ENCODE measurements around the gene NFE2.
"Not testable (repeated sequence)": the region's sequence is repeated elsewhere in the genome, so short reads cannot be mapped to it uniquely, and the experiment has no call there.

NFE2 gene

DNA sequence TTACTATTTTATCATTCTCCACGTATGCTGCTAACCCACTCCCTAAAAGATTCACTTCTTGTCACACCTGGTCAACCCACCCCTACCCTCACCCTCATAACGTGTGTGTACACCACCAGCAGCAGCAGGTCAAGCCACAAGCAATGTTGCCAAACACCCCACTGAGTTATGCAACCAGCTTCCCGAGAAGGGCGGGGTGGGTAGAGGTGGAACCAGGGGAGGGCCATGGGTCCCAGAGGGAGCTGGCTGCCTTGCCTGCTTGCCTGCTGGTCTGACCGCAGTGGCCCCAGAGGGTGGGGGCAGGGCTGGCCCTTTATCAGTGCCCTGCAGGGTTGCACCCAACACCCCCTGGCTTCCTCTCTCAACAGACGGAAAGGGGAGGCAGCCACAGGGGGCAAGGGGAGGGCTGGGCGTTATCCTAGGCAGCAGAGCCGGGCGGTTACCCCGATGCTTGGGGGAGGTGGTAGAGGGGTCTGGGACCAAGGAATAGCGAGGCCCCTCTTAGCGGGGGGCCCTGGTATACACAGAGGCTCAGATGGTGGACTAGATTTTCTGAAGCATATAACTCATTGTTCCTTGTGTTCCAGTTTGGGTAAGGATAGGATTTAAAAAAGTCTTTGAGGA lies 3.5 kb upstream of the NFE2 start:
- DNase-seq, result no peak

DNA sequence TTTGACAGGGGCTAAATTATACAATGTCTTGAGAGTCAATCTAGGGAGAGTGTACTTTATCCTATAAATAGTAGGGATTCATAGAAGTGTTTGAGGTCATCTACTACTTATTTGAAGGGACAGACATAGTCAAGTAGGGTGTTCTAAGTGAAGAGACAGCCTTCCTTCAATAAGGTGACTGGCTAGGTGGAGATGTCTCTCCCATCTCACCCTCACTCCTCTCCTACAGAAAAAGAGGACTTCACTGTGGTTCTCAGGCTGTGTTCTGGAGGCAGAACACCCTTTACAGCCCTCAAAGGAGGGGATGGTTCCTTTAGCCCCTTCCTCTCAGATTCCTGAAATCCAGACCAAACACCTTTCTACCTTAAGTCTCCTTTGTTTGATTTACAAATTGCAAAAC lies 2.8 kb upstream of the NFE2 start:
- no peak for DNase-seq

DNA sequence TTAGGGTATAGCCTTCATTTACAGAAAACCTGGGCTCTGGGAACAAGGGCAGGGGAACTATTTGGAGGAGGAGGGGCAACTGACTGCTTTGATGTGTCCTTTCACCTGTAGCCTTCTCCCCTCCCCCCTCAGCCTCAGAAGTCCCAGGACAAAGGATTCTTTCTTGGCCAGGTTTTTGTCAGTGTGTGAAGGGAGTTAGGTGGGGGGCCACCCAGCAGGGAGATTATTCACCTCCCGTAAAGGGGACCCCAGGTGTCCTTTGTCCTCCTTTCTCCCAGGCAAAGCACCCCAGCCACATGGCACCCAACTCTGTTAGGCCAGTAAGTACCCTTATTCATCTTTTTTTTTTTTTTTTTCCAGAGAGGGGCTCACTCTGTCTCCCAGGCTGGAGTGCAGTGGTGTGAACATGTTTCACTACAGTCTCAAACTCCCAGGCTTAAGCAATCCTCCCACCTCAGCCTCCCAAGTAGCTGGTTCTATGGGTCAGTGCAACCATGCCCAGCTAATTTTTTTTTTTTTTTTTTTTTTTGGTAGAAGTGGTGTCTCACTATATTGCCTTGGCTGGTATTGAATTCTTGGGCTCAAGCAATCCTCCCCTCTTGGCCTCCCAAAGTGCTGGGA lies 723 bp upstream of the NFE2 start:
- no peak for DNase-seq

DNA sequence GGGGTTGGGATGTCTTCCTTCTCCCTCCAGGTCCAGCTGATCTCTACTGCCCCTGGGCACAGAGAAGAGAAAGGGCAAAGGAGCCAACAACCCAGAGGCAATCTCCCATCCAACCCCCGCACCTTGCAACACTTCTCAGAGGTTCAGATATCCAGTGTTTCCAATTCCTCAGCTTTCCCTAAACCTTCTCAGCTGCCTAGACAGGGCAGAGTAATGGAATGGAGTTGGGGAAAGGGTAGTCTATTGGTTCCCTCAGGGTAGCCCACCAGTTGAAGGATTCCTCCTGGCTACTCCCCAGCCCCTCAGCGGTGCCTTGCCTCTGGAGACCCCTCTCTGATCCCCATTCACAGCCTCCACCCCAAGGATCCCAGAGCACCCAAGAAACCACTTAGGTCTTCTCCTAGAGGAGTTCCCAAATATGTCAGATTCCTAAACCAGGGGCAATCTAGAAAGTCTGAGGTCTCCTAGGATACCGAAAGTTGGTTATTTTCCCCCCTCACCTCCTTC lies 537 bp downstream of the NFE2 start:
- DNase-seq, result no peak

DNA sequence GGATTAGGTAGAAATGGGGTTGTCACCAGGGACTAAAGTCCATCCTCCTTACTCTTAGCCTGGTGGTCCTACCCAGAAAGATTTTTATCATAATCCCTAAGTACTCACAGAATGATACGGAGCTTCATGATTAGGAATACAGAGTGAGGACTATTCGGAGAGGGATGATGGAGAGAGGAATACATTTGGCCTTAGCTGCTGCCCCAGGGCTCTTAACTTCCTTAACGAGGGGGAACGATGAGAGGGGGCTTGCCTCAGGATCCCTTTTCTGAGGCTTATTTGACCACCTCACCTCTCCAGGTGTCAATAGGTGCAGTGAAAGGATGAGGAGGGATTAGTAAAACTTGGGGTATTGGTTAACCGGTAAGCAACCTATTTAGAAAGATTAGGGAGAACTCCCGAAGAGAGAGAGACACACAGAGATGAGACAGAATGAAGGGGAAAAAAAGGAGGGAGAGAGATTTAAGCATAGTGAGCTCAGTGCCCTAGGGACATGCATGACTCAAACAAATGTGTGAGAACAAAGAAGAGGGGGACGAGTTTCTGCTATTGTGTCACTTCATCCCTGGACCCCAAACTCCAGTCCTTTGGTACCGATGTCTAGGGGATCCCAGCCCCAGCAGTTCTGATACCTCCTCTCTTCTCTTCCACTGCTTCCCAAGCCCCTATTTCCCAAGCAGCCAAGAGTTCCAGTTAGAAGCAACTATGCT lies 1.1 kb downstream of the NFE2 start:
- DNase-seq, result no peak

DNA sequence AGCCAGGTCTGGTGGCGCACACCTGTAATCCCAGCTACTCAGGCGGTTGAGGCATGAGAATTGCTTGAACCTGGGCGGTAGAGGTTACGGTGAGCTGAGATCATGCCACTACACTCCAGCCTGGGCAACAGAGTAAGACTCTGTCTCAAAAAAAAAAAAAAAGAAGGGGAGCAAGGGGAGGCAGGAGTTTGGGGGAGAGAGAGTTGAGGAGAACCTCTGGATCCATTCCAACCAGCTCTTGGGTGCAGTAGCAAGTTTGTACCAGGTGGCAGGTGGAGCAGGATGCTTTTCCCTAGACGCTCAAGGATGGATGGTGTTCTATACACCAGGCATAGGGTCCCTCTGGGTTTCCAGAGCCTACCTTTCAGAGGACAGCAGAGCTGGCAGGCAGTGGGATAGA lies 1.9 kb downstream of the NFE2 start:
- no peak for DNase-seq

DNA sequence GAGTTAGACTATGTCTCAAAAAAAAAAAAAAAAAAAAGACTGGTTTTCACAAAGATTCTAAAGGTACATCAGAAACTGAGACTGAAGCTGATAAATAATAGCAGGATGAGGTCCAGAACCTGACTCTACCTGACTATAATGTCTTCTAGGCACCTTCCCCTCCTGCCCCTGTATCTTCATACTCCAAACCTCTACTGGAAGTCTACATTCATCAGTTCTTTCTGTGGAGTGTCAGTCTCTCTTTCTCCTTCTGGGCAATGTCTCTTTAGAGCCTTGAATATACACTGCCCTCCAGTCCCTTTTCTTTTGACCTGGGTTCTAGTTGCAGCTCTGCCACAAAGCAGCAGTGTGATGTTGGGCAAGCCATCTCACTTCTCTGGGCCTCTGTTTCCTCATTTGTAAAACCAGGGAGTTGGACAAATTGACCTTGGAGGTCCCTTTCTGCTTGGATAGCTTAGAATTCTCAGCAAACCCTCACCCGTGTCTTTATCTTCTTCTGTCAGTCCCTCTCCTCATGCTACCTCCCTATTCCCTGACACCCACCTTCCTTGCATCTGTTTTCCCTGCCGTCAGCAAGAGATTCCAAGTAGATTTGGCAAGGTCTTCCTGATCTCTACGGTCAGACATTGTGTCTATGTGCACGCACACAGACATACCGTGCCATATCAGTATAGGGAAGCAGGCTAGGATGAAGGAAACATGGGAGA lies 4.3 kb downstream of the NFE2 start:
- no peak for DNase-seq

DNA sequence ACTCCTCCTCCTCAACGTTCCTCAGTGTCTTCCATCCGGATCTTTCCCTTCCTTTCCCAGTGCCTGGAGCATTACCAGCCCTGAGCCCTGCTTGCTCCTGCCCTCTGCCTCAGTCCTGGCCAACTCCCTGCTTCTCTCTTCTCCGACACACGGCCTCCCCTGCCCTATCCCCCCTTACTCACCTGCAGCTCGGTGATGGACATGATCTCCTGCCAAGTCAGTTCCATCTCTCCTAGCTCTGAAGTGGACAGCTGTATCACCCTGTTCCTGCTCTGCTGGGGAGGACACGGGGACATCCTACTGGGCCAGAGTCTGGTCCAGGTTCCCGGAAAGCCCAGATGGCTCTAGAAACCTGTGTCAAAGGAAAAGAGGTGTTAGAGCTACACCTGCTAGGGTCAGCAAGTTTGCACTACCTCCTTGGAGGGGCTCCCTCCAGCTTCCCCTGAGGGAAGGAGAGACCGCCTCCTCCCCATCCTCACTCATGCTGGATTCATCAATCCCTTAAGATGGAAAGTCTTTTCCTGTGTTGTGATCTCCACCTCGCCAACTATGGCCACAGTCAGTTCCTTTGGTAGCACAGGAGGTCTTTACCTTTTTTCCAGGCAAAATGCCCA lies 5.8 kb downstream of the NFE2 start:
- no peak for DNase-seq

DNA sequence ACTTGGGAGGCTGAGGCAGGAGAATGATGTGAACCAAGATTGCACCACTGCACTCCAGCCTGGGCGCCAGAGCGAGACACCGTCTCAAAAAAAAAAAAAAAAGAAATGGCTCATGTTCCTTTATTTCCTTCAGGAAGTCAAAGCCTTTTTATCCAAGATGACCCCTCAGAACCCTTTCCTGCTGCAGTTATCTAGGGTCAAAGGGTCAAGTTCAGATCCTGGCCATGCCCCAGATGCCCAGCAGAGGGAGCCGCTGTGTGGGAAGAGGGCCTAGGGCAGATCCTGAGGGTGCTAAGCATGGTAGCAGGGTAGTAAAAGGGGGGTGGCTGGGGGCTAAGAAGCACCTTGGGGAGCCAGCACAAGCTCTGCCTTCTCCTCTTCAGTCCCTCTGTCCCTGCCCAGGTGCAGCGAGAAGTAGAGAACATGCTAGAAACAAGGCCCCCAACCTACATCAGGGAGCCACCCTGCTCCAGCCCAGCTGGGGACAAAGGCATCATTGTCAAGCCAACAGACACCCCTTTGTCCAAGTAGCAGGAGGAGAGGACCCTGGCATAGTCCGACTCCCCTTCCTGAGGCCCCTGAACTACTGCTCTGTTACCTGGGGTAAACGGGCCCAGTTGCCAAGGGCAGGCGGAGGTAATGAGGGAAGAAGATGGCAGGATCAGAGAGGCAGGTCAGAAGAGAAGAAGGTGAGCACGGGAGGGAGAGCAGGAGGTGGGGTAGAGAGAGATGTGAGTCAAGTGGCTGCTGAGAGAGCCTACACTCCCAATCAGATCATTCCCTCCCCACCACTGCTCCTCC lies 6.5 kb downstream of the NFE2 start:
- DNase-seq, result no peak

DNA sequence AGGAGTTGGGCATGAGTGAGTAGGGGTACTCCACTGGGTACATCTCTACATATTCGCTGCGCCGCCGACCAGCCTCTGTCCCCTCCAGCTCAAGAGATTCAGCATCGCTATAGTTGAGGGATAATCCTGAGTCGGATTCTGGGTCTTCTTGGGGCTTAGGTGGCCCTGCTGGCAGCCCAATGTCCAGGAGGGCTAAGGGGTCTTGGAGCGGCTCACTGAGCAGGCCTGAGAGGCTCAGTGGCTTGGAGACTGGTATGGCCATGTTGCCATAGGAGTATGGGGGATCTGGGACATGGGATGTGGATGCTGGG lies 7.9 kb downstream of the NFE2 start:
- no peak for DNase-seq

DNA sequence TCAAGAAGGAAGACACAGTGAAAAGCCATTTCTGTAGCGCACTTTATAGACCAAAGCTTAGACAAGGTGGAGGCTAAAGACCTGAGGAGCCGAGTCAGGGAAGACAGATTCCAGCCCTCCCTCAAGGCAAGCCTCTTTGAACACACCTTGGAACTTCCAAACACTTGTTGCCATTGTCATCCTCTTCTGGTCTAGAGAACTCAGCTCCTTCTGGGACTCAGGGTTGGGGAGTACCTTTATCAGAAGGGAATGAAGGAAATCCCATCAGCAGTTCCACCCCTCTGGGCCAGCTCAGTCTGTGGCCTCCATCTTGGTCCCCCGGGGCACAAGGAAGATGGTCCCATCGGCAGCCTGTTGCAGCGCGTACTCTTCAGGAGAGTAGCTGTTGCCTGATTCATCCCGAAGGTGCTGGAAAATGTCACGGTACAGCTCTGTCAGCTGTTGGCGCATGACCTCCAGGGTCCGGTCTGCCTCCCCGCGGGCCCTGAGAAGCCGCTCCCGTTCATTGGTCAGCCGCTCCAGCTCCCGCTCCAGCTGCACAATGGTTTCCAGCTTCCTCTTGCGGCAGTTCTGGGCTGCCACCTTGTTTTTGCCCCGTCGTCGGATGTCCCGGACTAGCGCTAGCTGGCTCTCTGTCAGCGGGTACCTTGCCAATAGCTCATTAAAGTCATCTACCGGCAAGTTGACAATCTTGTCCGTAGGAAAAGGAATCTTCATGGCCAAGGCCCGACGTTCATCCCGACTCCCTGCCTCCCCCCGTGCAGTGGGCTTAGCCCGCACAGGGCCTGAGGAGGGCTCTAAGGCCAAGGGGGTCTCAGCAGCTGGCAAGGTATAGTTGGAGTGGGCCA lies 8.5 kb downstream of the NFE2 start:
- DNase-seq, result no peak

DNA sequence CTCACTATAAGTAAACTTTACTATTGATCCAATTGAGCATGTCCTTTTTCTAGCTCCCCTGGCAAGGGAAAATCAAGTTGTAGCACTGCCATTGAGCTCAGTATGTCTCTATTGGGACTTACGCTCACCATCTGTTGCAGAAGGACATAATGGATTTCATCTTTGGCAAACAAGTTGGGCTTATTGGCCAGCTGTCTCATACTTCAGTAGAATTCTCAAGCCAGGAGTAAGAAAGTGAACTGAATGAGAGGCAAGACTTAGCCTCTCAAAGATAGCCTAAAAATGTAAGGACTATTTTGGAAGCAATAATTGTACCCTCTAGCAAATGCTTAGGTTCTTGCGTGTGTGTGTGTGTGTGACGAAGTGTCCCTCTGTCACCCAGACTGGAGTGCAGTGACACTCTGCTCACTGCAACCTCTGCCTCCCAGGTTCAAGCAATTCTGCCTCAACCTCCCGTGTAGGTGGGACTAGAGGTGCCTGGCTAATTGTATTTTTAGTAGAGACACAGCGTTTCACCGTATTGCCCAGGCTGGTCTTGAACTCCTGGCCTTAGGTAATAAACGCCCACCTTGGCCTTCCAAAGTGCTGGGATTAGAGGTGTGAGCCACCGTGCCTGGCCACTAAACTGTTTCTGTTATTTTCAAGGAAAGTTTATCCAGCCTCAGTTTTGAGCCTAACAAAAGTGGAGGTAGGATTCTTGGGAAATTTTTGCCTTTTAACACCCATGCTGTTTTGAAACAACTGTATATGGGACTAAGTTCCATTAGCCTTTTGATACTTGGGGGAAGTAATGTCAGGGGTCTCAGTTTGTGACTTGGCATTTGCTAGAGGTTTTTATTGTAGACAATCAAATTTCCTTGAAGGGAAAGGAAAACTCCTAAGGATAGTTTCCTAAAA lies 13.3 kb downstream of the NFE2 start:
- peak; percentile 77 for DNase-seq

DNA sequence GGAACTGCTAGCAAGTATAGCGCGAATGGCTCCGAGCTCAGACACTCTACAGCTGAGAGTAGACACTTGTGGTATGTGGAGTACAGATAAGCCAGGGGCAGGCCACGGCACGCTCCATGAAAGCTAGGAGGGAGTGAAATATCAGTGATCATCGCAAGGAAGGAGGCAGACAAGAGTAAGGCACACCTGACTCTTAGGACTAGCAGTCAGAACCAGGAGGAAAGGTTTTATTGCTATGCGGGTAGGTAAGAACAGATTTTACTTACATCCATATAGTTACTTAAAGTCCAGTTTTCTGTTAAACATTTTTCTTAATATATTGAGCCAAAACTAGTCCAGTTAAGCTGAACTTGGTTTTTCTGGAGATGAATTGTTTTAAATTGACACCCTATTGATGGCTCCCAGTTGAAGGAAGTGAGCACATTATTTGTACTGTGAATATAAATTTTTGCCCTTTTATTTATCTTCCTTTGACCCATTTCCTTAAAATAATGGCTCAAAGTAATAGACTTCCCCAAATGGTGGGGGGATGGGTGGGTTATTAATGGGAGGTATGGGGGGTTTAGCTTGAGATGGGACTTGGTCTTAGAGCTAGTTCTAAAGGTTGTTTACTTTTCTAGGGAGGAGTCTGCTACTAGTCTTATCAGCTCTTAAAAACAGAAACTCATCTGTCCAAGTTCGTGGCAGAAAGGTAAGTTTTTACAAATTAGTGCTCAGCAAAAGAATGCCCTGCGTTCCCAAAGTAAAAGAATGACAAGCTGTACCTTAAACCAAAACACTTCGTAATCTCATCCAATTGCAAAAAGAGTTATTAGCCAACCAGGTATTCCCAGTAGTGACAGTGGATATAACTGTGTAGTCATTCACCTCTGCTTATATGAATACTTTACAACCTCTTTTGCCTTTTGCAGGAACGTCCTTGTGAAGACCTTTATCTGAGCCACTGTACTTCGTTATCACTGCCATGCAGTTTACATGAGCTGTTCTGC lies 14.5 kb downstream of the NFE2 start:
- DNase-seq, result peak; percentile 62

DNA sequence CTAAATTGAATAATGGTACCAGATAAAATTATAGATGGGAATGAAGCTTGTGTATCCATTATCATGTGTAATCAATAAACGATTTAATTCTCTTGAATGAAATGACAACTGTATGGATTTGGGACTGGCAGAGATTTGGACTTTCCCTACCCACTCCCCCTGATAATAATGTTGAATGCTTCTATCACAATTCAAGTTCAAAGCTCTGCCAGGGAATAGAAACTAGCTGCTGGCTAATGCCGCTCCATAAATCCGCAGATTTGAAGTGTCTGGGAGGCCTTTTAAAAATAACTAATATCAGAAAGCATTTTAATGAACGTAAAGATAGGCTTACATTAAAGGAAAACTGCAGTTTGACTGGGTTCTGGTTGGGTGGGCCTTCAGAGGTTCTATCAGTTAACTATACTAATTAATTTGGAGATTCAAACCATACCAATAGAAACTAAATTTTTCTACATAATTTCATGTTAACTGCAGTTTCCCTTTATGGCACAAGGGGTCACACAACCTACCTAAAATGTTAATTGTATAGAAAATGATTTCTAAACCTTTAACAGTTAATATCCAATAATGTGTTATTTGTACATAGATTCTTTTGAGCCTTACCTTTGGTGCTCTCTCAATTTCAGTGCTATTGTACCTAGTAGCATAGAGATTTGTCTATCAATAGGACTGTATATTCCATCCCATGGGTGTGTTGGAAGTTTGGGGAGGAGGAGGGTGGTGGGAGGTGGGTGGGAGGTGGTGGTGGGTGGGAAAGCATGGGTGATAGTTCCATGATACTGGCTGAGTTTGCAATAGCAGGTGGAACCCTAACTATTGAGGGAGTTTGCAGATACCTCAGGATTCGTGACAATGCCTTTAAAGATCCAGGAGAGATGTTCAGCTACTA lies 15.4 kb downstream of the NFE2 start:
- DNase-seq, result no peak

DNA sequence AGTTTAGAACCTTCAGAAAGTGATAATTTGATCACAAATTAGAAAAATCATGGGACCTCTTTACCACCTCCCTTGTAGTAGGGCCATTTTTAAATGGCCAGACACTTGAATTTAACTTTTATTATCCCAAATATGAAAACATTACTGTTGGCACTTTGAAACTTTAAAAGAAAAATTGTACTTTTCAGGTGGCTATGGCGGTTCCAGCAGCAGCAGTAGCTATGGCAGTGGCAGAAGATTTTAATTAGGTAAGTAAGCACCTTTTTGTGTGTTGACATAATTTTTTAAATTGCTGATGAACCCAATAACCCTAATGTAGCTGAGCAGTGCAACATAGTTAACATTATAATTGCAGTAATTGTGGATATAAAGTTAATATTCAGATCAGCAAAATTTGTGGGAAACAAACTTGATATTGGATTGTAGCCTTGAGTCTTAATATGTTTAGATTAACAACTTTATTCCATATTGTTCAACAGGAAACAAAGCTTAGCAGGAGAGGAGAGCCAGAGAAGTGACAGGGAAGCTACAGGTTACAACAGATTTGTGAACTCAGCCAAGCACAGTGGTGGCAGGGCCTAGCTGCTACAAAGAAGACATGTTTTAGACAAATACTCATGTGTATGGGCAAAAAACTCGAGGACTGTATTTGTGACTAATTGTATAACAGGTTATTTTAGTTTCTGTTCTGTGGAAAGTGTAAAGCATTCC lies 16.6 kb downstream of the NFE2 start:
- DNase-seq, result not testable (repeated sequence)

DNA sequence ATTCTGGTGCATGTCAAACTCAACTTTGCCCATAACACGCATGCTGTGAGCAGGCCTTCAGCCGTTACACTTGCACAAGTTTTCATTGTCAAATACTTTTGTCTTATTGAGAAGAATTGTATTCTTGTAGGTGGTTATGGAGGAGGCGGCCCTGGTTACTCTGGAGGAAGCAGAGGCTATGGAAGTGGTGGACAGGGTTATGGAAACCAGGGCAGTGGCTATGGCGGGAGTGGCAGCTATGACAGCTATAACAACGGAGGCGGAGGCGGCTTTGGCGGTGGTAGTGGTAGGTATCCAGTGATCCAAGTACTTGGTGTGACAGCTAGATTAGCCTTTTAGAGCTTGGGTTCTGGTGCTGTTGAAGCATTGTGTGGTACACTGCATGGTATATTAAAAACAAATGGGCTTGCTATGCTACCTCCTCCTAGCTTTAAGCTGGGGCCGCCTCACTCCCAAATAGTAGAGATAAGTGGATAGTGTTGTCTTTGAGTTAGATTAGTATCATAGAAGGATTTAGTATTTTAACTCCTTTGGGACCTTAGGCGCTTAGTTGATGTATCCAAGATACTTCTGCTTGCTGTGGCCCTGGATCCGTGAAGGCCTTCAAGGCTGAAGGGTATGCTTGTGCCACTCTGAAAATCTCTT lies 17.7 kb downstream of the NFE2 start:
- no peak for DNase-seq

DNA sequence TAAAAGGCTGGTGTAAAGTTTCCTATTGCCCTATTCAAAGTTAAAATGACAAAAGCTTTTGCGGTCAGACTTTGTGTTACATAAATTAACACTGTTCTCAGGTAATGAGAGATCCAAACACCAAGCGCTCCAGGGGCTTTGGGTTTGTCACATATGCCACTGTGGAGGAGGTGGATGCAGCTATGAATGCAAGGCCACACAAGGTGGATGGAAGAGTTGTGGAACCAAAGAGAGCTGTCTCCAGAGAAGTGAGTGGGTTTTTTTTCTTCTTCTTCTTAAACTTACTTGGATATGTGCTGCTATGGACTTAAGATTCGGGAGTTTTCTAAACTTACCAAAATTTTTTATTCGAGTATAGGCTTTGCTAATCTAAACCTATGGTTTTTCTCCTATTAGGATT lies 19.1 kb downstream of the NFE2 start:
- DNase-seq, result not testable (repeated sequence)

All from NCI-H2171 treated with DMSO at 0.1 percent for 48 hours (cell line).